CD4-positive, alpha-beta T cell (primary cell): Measurements from ENCODE around the gene LRIG1. TPM values are rescaled to one million over a fixed set of nuclear protein-coding genes. Genes with fewer than 3 reads are reported as not detected.

Source experiments
- ATAC-seq: fragments of 200-7000 bp; cut with Tn5 transposase; one replicate; pipeline ENCODE4 v1.10.0; 2022; ENCODE audit warnings: mild to moderate bottlenecking; ENCODE audit not compliant: poor library complexity
- CTCF ChIA-PET: fragments of 350-600 bp; sonication (Branson Sonifier 250); formaldehyde crosslinking; loops from one replicate; lab custom pipeline; 2021; ENCODE audit warnings: antibody characterized with exemption, inconsistent platforms; lab: Charles Lee
- POLR2A ChIA-PET: fragments of 350-600 bp; sonication (Branson Sonifier 250); formaldehyde crosslinking; loops from one replicate; lab custom pipeline; 2021; ENCODE audit warnings: antibody characterized with exemption, inconsistent platforms; lab: Charles Lee
- DNase-seq, 14 experiments: peaks; one replicate each; pipeline ENCODE4 v3.0.0-alpha.2; 2013 to 2020; ENCODE audit warnings: mixed read lengths in 2 of 14
- H3K27ac ChIP-seq, 2 donors: one replicate each; pipeline versions ENCODE4 v1.5.1 to v1.7.0; 2013; ENCODE audit warnings: low read length in 2 of 2, low read depth in 1 of 2, mild to moderate bottlenecking in 1 of 2
- H3K27me3 ChIP-seq, 2 experiments: 1 replicate in 1 of 2; 2 replicates in 1 of 2; pipeline versions ENCODE4 v1.6.1 to v1.7.0; 2013; ENCODE audit warnings: low read length in 2 of 2, control low read depth in 1 of 2, mild to moderate bottlenecking in 1 of 2, moderate library complexity in 1 of 2; ENCODE audit not compliant: insufficient read depth in 2 of 2, control insufficient read depth in 1 of 2
- H3K36me3 ChIP-seq: one replicate; pipeline ENCODE4 v1.6.1; 2013; ENCODE audit warnings: low read length, control low read depth; ENCODE audit not compliant: insufficient read depth
- H3K4me1 ChIP-seq: one replicate; pipeline ENCODE4 v1.6.1; 2013; ENCODE audit warnings: low read length, control low read depth; ENCODE audit not compliant: insufficient read depth
- H3K4me3 ChIP-seq: one replicate; pipeline ENCODE4 v1.5.1; 2013; ENCODE audit warnings: mild to moderate bottlenecking, low read length, moderate library complexity
- H3K9me3 ChIP-seq, 2 experiments: 1 replicate in 1 of 2; 2 replicates in 1 of 2; pipeline versions ENCODE4 v1.6.1 to v1.7.0; 2013; ENCODE audit warnings: low read length in 2 of 2, mild to moderate bottlenecking in 2 of 2, control low read depth in 1 of 2, moderate library complexity in 1 of 2; ENCODE audit not compliant: control insufficient read depth in 1 of 2, insufficient read depth in 1 of 2
- H3K27ac Mint-ChIP-seq: one replicate; pipeline ENCODE4 v1.8.0; 2020; ENCODE audit warnings: mixed read lengths
- H3K27me3 Mint-ChIP-seq: one replicate; pipeline ENCODE4 v1.8.0; 2021; ENCODE audit warnings: mixed read lengths
- H3K36me3 Mint-ChIP-seq: one replicate; pipeline ENCODE4 v1.8.0; 2021; ENCODE audit warnings: low read depth, mixed read lengths
- H3K4me1 Mint-ChIP-seq: one replicate; pipeline ENCODE4 v1.8.0; 2021; ENCODE audit warnings: low read depth, mixed read lengths
- H3K4me3 Mint-ChIP-seq: one replicate; pipeline ENCODE4 v1.8.0; 2020; ENCODE audit warnings: mild to moderate bottlenecking, mixed read lengths
- H3K9me3 Mint-ChIP-seq: one replicate; pipeline ENCODE4 v1.8.0; 2020; ENCODE audit warnings: mixed read lengths
- intact Hi-C, 2 experiments: fragments of 100-400 bp; cut with DNase I in 1 of 2; cut with micrococcal nuclease in 1 of 2; formaldehyde crosslinking; loops; one replicate each; pipeline versions ENCODE4 v1.15.1 to v1.9.0; 2023 to 2025; cut with DNase I, micrococcal nuclease
- total RNA-seq, 174 experiments: library from RNA in 2 of 174; stranded (reverse) in 2 of 174; gene quantifications; one replicate each; pipeline ENCODE4 v1.2.3 and lab custom pipeline; 2021 to 2026
- TF ChIP-seq, protein P1 (sequence below): fragments of 200-600 bp; IDR thresholded peaks from one replicate; pipeline ENCODE4 v1.8.0; 2022; ENCODE audit warnings: antibody characterized with exemption, mild to moderate bottlenecking

LRIG1 gene
- total RNA-seq, 2 experiments from 2014 or later = 30.1 to 33.1 TPM

DNA sequence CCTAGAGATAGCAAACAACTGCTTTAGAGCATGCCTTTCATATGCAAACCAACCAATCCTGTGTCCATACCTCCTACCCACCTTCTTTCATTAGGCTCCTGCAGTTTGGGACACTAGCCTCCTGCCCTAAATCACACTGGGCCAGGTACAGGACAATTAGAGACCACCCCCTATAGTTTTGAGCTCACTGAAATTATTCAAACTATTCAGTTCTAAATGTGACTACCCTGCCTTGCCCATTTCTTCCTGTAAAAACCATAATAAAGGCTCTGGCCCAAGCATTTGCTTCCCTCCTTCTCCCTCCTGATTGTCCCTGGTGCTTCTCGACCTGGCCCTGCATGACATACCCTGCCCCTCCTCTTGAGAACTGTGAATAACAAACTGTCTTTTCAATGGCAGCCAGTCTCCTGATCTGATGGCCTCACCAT is 31.4 kb upstream of the LRIG1 start:
- Mint-ChIP-seq H3K4me3 (no peak overlapping the region), H3K27ac (no peak overlapping the region), H3K4me1 (no peaks in the 10 kb centered on the region), H3K9me3 (no peaks in the 10 kb centered on the region), H3K36me3 (no peaks in the 10 kb centered on the region), H3K27me3 (no peaks in the 10 kb centered on the region)
- POLR2A ChIA-PET = no interaction called here
- no peaks in the 10 kb centered on the region for H3K27me3 ChIP-seq
- no peak overlapping the region for H3K4me3 ChIP-seq
- no peaks in the 10 kb centered on the region for H3K4me1 ChIP-seq
- CTCF ChIA-PET = no interaction called here
- no peak overlapping the region for H3K27ac ChIP-seq
- intact Hi-C loops = no loop called here
- ATAC-seq (no peak), DNase-seq (no peak)
- H3K36me3 ChIP-seq = no peaks in the 10 kb centered on the region
- TF ChIP-seq, protein P1, sequence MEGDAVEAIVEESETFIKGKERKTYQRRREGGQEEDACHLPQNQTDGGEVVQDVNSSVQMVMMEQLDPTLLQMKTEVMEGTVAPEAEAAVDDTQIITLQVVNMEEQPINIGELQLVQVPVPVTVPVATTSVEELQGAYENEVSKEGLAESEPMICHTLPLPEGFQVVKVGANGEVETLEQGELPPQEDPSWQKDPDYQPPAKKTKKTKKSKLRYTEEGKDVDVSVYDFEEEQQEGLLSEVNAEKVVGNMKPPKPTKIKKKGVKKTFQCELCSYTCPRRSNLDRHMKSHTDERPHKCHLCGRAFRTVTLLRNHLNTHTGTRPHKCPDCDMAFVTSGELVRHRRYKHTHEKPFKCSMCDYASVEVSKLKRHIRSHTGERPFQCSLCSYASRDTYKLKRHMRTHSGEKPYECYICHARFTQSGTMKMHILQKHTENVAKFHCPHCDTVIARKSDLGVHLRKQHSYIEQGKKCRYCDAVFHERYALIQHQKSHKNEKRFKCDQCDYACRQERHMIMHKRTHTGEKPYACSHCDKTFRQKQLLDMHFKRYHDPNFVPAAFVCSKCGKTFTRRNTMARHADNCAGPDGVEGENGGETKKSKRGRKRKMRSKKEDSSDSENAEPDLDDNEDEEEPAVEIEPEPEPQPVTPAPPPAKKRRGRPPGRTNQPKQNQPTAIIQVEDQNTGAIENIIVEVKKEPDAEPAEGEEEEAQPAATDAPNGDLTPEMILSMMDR = no peak
- no peaks in the 10 kb centered on the region for H3K9me3 ChIP-seq

DNA sequence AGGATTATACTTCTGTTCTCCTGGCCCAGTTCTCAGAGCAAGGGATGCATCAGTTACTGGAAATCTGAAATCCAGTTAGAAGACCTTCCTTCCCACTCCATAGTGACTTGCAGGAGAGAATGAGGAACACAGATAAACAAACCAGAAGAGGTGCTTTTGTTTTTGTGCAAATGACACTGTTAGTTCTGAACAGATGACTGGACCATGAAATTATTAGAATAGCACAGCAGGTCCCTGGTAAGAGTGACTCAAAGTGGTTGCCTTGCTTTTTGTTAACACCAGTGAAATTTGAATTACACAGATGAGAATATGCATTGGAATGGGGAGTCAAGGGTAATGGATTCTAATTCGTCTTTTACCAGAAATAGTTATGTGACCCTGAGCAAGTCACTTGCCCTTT is 30.4 kb upstream of the LRIG1 start:
- Mint-ChIP-seq H3K27me3 (peaks cover under 1% of the 10 kb centered on the region), H3K36me3 (no peaks in the 10 kb centered on the region), H3K4me1 (no peaks in the 10 kb centered on the region), H3K9me3 (no peaks in the 10 kb centered on the region), H3K27ac (no peak overlapping the region), H3K4me3 (no peak overlapping the region)
- ChIA-PET POLR2A (no interaction called here), CTCF (no interaction called here)
- no peak for DNase-seq
- no peaks in the 10 kb centered on the region for H3K9me3 ChIP-seq
- no peaks in the 10 kb centered on the region for H3K27me3 ChIP-seq
- H3K36me3 ChIP-seq = no peaks in the 10 kb centered on the region
- intact Hi-C loops = no loop called here
- TF ChIP-seq, protein P1 = no peak
- no peak overlapping the region for H3K27ac ChIP-seq
- no peak for ATAC-seq
- H3K4me3 ChIP-seq = no peak overlapping the region
- no peaks in the 10 kb centered on the region for H3K4me1 ChIP-seq

DNA sequence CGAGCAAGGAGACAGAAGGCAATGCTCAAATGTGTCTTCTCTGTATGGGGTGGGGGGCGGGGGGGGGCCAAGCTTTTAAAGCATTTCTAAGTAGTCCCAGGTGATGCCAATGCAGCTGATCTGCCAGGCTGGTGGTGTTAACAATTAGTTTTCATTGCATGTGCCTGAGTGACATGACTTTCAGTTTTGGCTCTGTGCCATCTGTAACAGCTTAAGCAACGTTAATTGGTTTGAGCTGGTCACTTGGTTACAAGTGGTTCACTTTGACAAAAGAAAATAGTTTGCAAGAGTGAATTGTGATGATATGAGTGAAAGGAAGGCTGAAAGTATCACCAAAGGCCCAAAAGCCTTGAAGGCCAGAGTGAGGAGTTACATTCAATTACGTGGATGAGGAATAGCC is 26.4 kb upstream of the LRIG1 start:
- CTCF ChIA-PET = no interaction called here
- DNase-seq = no peak
- Histone ChIP-seq H3K9me3 (peaks cover 0 to 4% of the 10 kb centered on the region in 2 experiments), H3K36me3 (no peaks in the 10 kb centered on the region), H3K4me1 (peaks cover 4% of the 10 kb centered on the region), H3K27ac (no peak overlapping the region), H3K4me3 (no peak overlapping the region), H3K27me3 (no peaks in the 10 kb centered on the region)
- POLR2A ChIA-PET = no interaction called here
- intact Hi-C loops = no loop called here
- H3K36me3 Mint-ChIP-seq = no peaks in the 10 kb centered on the region
- H3K27ac Mint-ChIP-seq = no peak overlapping the region
- TF ChIP-seq, protein P1 = no peak
- H3K4me3 Mint-ChIP-seq = no peak overlapping the region
- H3K4me1 Mint-ChIP-seq = peaks cover 4% of the 10 kb centered on the region
- no peak for ATAC-seq
- H3K27me3 Mint-ChIP-seq = peaks cover 19% of the 10 kb centered on the region
- no peaks in the 10 kb centered on the region for H3K9me3 Mint-ChIP-seq
